BJ (cell line): ENCODE results near the gene FDXR. TPM values are rescaled to one million over a fixed set of nuclear protein-coding genes. Genes with fewer than 3 reads are reported as not detected.

Experiments
- CTCF ChIA-PET: fragments of 350-600 bp; formaldehyde crosslinking; extraction: SDS; loops from one replicate; lab custom pipeline; 2021; ENCODE audit warnings: antibody characterized with exemption, inconsistent platforms; lab: Yijun Ruan, JAX
- POLR2A ChIA-PET: fragments of 300-600 bp; sonication (Branson Sonifier 250); formaldehyde crosslinking; extraction: SDS; loops from one replicate; lab custom pipeline; 2021; ENCODE audit warnings: antibody characterized with exemption; lab: Charles Lee
- DNase-seq: peaks from one replicate; pipeline ENCODE4 v3.0.0-alpha.2; 2011; ENCODE audit warnings: low read depth
- H3K27me3 ChIP-seq: 2 replicates; pipeline ENCODE4 v1.6.0; 2011; ENCODE audit warnings: low read length; ENCODE audit not compliant: control insufficient read depth, insufficient read depth
- H3K36me3 ChIP-seq: 2 replicates; pipeline ENCODE4 v1.5.1; 2011; ENCODE audit warnings: low read length; ENCODE audit not compliant: control insufficient read depth, insufficient read depth
- H3K4me3 ChIP-seq: 2 replicates; pipeline ENCODE4 v1.5.1; 2011; ENCODE audit warnings: low read depth, mild to moderate bottlenecking, control low read depth, low read length
- CTCF ChIP-seq: IDR thresholded peaks from 2 replicates; pipeline ENCODE4 v1.5.1; 2011; ENCODE audit warnings: low read depth, mild to moderate bottlenecking, control low read depth, inconsistent platforms, low read length, moderate library complexity; ENCODE audit not compliant: insufficient read depth
- polyA plus RNA-seq: library from polyadenylated mRNA; depleted of rRNA; stranded (reverse); fragments of >200 nt; gene quantifications from 2 replicates; pipeline ENCODE4 v1.2.3, GENCODE V29; 2011

The FDXR gene
- polyA plus RNA-seq, 1 experiment: 38.0 TPM

GRCh38 chr17:74848656-74849399 lies 24.0 kb downstream of the FDXR start:
- ChIA-PET CTCF (interaction anchor here (1.0 to 14.7 kb wide), 2 partner anchors 12 to 58 kb away, joined by 5 to 164 read pairs; partner anchors contain the start of gene GRIN2C), POLR2A (no interaction called here)
- no peak for TF ChIP-seq CTCF
- DNase-seq: no peak
- Histone ChIP-seq H3K27me3 (peaks cover 19% of the 10 kb centered on the region), H3K36me3 (no peaks in the 10 kb centered on the region), H3K4me3 (no peak overlapping the region)

- CTCF ChIA-PET: interaction anchor here (1.1 to 14.7 kb wide), 4 partner anchors 15 to 99 kb away, joined by 3 to 164 read pairs (median 6); partner anchors contain the start of genes GRIN2C and NHERF1
- Histone ChIP-seq H3K36me3 (no peaks in the 10 kb centered on the region), H3K27me3 (peaks cover 4% of the 10 kb centered on the region), H3K4me3 (no peak overlapping the region)
- POLR2A ChIA-PET: no interaction called here
- no peak for TF ChIP-seq CTCF
- DNase-seq: no peak
Observed at GRCh38 chr17:74846621-74847020, 26.2 kb downstream of the FDXR start.

GRCh38 chr17:74843352-74843627 lies 29.5 kb downstream of the FDXR start:
- POLR2A ChIA-PET: interaction anchor here (0.6 to 0.7 kb wide), 2 partner anchors 9 to 126 kb away, joined by 3 read pairs; no protein-coding TSS in a partner anchor
- no peak for TF ChIP-seq CTCF
- no peaks in the 10 kb centered on the region for H3K27me3 ChIP-seq

GRCh38 chr17:74842599-74843351 lies 30.0 kb downstream of the FDXR start:
- TF ChIP-seq CTCF: peak; percentile 40
- H3K27me3 ChIP-seq: no peaks in the 10 kb centered on the region
- DNase-seq: no peak
- ChIA-PET CTCF (interaction anchor here (0.6 to 14.7 kb wide), 14 partner anchors 9 to 115 kb away, joined by 3 to 164 read pairs (median 4); partner anchors contain the start of gene GRIN2C), POLR2A (interaction anchor here (0.6 to 0.7 kb wide), 2 partner anchors 10 to 126 kb away, joined by 3 read pairs; no protein-coding TSS in a partner anchor)
- no peaks in the 10 kb centered on the region for H3K36me3 ChIP-seq
- peak overlapping the region; percentile 34 for H3K4me3 ChIP-seq

More at GRCh38 chr17:74843352-74843627, 29.5 kb downstream of the FDXR start:
- Histone ChIP-seq H3K36me3 (no peaks in the 10 kb centered on the region), H3K4me3 (no peak overlapping the region)
- DNase-seq: no peak
- CTCF ChIA-PET: interaction anchor here (0.6 to 14.7 kb wide), 12 partner anchors 9 to 115 kb away, joined by 3 to 164 read pairs (median 5); partner anchors contain the start of gene GRIN2C

- Histone ChIP-seq H3K27me3 (no peaks in the 10 kb centered on the region), H3K4me3 (no peak overlapping the region), H3K36me3 (0 out of 2 replicates have a peak, but pooled peaks cover 2% of the 10 kb centered on the region)
- DNase-seq: no peak
- ChIA-PET CTCF (interaction anchor here (0.6 to 14.7 kb wide), 10 partner anchors 9 to 116 kb away, joined by 3 to 164 read pairs (median 5); partner anchors contain the start of genes GRIN2C and NAT9), POLR2A (no interaction called here)
- TF ChIP-seq CTCF: no peak
Observed at GRCh38 chr17:74842146-74842598, 30.6 kb downstream of the FDXR start.
